Measurements from ENCODE around the gene SPATA17. TPM values are rescaled to one million over a fixed set of nuclear protein-coding genes. Genes with fewer than 3 reads are reported as not detected.

The SPATA17 gene
- polyA plus RNA-seq = 3.4 and 7.4 TPM in 2 replicates

GRCh38 chr1:217630711-217631591 is at the start of gene SPATA17, which contains the start of gene GPATCH2:
Gene SPATA17 (plus strand): TSS chr1:217631344. CDS start chr1:217631379, 35 bp downstream.
Gene GPATCH2 (minus strand): TSS chr1:217631090. CDS start chr1:217630971, 119 bp downstream.

Other genes starting within 250 kb of the SPATA17 start
- gene GPATCH2, start 254 bp upstream of the SPATA17 start, polyA plus RNA-seq = 10.7 and 12.2 TPM in 2 replicates